HepG2 (cell line): Measurements from ENCODE around the gene DLG2. TPM values are rescaled to one million over a fixed set of nuclear protein-coding genes. Genes with fewer than 3 reads are reported as not detected.

Experiments
- FOXA1 ChIP-seq, 2 experiments: fragments of 450-650 bp in 1 of 2; sonication (generic) in 1 of 2; formaldehyde crosslinking in 1 of 2; IDR thresholded peaks; 2 replicates each; pipeline versions ENCODE4 v1.4.0 to v1.6.1; 2016 to 2020; ENCODE audit warnings: missing genetic modification reagents in 1 of 2
- FOXP1 ChIP-seq, 2 experiments: fragments of 450-650 bp in 1 of 2; IDR thresholded peaks; 2 replicates each; pipeline ENCODE4 v1.6.1; 2017 to 2018; ENCODE audit warnings: antibody characterized with exemption in 1 of 2
- GPBP1L1 ChIP-seq: sonication (generic); formaldehyde crosslinking; IDR thresholded peaks from 2 replicates; pipeline ENCODE4 v1.5.0; 2020; ENCODE audit warnings: mild to moderate bottlenecking, missing genetic modification reagents
- GTF3A ChIP-seq: sonication (generic); formaldehyde crosslinking; conservative IDR thresholded peaks from 2 replicates; pipeline ENCODE4 v1.4.0; 2020; ENCODE audit warnings: mild to moderate bottlenecking, missing genetic modification reagents
- KAT2B ChIP-seq: fragments of 150-350 bp; IDR thresholded peaks from 2 replicates; pipeline ENCODE4 v1.6.1; 2014; ENCODE audit warnings: low read depth, low read length, borderline replicate concordance
- KDM1A ChIP-seq: IDR thresholded peaks from 2 replicates; pipeline ENCODE4 v1.6.1; 2016; ENCODE audit warnings: missing compliant biosample characterization
- NFIC ChIP-seq: IDR thresholded peaks from 2 replicates; pipeline ENCODE4 v1.6.1; 2012; ENCODE audit warnings: mild to moderate bottlenecking, low read length, inconsistent platforms
- RNF2 ChIP-seq: fragments of 450-650 bp; conservative IDR thresholded peaks from 2 replicates; pipeline ENCODE4 v1.6.1; 2016; ENCODE audit warnings: low read depth
- SKIL ChIP-seq: sonication (generic); formaldehyde crosslinking; IDR thresholded peaks from 2 replicates; pipeline ENCODE4 v1.8.0; 2022; ENCODE audit warnings: missing genetic modification reagents, mild to moderate bottlenecking, moderate library complexity, borderline replicate concordance
- SOX13 ChIP-seq, 3 experiments: fragments of 450-650 bp in 1 of 3; sonication (generic) in 1 of 3; formaldehyde crosslinking in 1 of 3; IDR thresholded peaks in 2 of 3; conservative IDR thresholded peaks in 1 of 3; 2 replicates each; pipeline versions ENCODE4 v1.5.0 to v1.6.1; 2016 to 2020; ENCODE audit warnings: antibody characterized with exemption in 1 of 3, mild to moderate bottlenecking in 1 of 3, missing compliant biosample characterization in 1 of 3, missing genetic modification reagents in 1 of 3, moderate library complexity in 1 of 3
- TRIM22 ChIP-seq: fragments of 450-650 bp; IDR thresholded peaks from 2 replicates; pipeline ENCODE4 v1.6.1; 2017
- ZBTB34 ChIP-seq: sonication (generic); formaldehyde crosslinking; IDR thresholded peaks from 2 replicates; pipeline ENCODE4 v1.8.0; 2022; ENCODE audit warnings: mild to moderate bottlenecking, missing genetic modification reagents
- ZNF468 ChIP-seq: sonication (generic); formaldehyde crosslinking; IDR thresholded peaks from 2 replicates; pipeline ENCODE4 v1.8.0; 2022; ENCODE audit warnings: mild to moderate bottlenecking, moderate library complexity, missing genetic modification reagents
- ZNF550 ChIP-seq: sonication (generic); formaldehyde crosslinking; IDR thresholded peaks from 2 replicates; pipeline ENCODE4 v1.4.0; 2020; ENCODE audit warnings: mild to moderate bottlenecking, missing genetic modification reagents, borderline replicate concordance
- ZNF597 ChIP-seq: sonication (generic); formaldehyde crosslinking; IDR thresholded peaks from 2 replicates; pipeline ENCODE4 v1.5.0; 2020; ENCODE audit warnings: missing genetic modification reagents
- ZNF780A ChIP-seq: sonication (generic); formaldehyde crosslinking; IDR thresholded peaks from 2 replicates; pipeline ENCODE4 v1.8.0; 2022; ENCODE audit warnings: mild to moderate bottlenecking, missing genetic modification reagents, moderate library complexity
- ZZZ3 ChIP-seq: sonication (generic); formaldehyde crosslinking; IDR thresholded peaks from 2 replicates; pipeline ENCODE4 v1.4.0; 2020; ENCODE audit warnings: missing genetic modification reagents, mild to moderate bottlenecking, borderline replicate concordance
- polyA plus RNA-seq, 8 experiments: library from polyadenylated mRNA; depleted of rRNA in 3 of 8; stranded (reverse) in 7 of 8; unstranded in 1 of 8; fragments of >200 nt; fragmentation: Illumina TruSeq in 4 of 8; extraction: Trizol in 4 of 8; gene quantifications; 2 replicates each; pipeline versions ENCODE4 v1.2.1 to v1.2.3, GENCODE V29; 2011 to 2016; ENCODE audit warnings: low read depth in 4 of 8, missing spikeins in 1 of 8, mixed read lengths in 1 of 8; ENCODE audit not compliant: insufficient read depth in 1 of 8
- total RNA-seq, 5 experiments: library from RNA; depleted of rRNA; stranded (reverse); fragments of >200 nt; fragmentation: Illumina TruSeq; extraction: Trizol; gene quantifications; 2 replicates each; pipeline ENCODE4 v1.2.3, GENCODE V29; 2016; ENCODE audit warnings: low read depth in 1 of 5

Gene DLG2
- total and polyA plus RNA-seq, 2 of the 13 experiments (the other 11 are each of a cell fraction or from before 2014, with no cell fraction given) = 0.46 to 1.0 TPM

- TF ChIP-seq FOXP1 (IDR thresholded peaks at IDR 0.05) (no peak), FOXP1 (CRISPR knock-in tag; IDR thresholded peaks at IDR 0.05) (peak; percentile 58; the same call in 1 of the 2 replicates), ZZZ3 (no peak), SOX13 (IDR thresholded peaks at IDR 0.05) (no peak), SOX13 (CRISPR knock-in tag; conservative IDR thresholded peaks at IDR 0.05 in 1 of 2, IDR thresholded peaks at IDR 0.05 in 1 of 2) (peak in 1 of 2 experiments; percentile 88; a peak in 2 of 4 replicates), GTF3A (CRISPR knock-in tag) (no peak), ZBTB34 (no peak), FOXA1 (IDR thresholded peaks at IDR 0.05) (no peak), FOXA1 (CRISPR knock-in tag; IDR thresholded peaks at IDR 0.05) (no peak), ZNF597 (CRISPR knock-in tag) (no peak), NFIC (peak; percentile 89), KDM1A (CRISPR knock-in tag) (no peak), ZNF780A (CRISPR knock-in tag) (no peak), ZNF468 (CRISPR knock-in tag) (no peak), GPBP1L1 (CRISPR knock-in tag) (no peak), SKIL (CRISPR knock-in tag) (peak; percentile 24; the same call in 1 of the 2 replicates), KAT2B (no peak), ZNF550 (CRISPR knock-in tag) (no peak), TRIM22 (no peak), RNF2 (no peak)
Observed at GRCh38 chr11:83852775-83853442, 1774.2 kb downstream of the DLG2 start (continued).
